NB4 (cell line): ENCODE results near the gene FZD10.

Source experiments
- CTCF ChIP-seq: IDR thresholded peaks from one replicate; pipeline ENCODE4 v1.5.1; 2012; ENCODE audit warnings: low read depth, low read length
- POLR2A ChIP-seq: IDR thresholded peaks from 2 replicates; pipeline ENCODE4 v1.6.1; 2011; ENCODE audit warnings: mild to moderate bottlenecking; ENCODE audit not compliant: insufficient read length; ENCODE audit errors: extremely low read depth

GRCh38 chr12:130162745-130163460, 639 bp downstream of the FZD10 start:
- TF ChIP-seq POLR2A = no peak
- TF ChIP-seq CTCF = no peak
